ENCODE data around the gene P2RX6. TPM values are rescaled to one million over a fixed set of nuclear protein-coding genes. Genes with fewer than 3 reads are reported as not detected.
A peak's percentile ranks its signal among the peaks of the same experiment; 100 is the strongest.

Gene P2RX6
- total and polyA plus RNA-seq, 9 of the 15 experiments (the other 6 are each of a cell fraction or from before 2014, with no cell fraction given), result 0.01 to 3.9 (median 1.5) TPM; not detected in 1

DNA sequence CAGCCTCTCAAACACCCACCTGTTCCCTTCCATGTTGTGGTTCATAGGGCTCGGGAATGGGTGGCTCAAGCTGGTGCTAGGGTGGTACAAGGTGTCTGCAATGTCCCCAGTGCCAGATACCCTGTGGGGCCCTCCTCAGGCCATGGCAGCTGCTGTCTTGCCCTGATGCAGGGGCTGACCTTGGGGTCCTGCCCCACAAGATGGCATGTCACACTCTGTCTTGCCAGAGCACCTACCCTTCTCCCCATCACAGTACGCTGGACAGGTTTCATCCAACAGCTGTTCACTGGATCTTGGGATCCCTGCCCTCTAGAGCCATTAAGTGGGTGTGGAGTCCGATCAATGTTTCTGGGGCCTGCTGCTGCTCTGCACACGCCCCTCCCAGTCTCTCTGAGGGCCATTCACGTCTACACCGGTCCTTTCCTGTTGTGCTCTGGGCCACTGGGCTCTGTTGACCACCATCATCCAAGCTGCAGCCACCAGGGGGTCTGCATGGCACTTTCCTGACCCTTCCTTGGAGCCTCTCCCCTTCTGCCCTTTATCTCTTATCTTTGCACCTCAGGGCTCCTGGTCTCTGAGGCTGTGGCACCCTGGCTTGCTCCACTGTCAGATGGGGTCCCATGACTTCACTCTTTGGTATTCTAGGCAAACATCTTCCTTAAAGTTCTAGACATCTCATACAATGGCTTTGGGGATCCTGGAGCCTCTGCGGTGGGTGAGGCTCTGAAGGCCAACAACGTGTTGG is 37.9 kb downstream of the P2RX6 start (continued):
- TF ChIP-seq, protein P1, sequence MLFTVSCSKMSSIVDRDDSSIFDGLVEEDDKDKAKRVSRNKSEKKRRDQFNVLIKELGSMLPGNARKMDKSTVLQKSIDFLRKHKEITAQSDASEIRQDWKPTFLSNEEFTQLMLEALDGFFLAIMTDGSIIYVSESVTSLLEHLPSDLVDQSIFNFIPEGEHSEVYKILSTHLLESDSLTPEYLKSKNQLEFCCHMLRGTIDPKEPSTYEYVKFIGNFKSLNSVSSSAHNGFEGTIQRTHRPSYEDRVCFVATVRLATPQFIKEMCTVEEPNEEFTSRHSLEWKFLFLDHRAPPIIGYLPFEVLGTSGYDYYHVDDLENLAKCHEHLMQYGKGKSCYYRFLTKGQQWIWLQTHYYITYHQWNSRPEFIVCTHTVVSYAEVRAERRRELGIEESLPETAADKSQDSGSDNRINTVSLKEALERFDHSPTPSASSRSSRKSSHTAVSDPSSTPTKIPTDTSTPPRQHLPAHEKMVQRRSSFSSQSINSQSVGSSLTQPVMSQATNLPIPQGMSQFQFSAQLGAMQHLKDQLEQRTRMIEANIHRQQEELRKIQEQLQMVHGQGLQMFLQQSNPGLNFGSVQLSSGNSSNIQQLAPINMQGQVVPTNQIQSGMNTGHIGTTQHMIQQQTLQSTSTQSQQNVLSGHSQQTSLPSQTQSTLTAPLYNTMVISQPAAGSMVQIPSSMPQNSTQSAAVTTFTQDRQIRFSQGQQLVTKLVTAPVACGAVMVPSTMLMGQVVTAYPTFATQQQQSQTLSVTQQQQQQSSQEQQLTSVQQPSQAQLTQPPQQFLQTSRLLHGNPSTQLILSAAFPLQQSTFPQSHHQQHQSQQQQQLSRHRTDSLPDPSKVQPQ (CRISPR knock-in tag; IDR thresholded peaks at IDR 0.05; ENCODE audit: borderline replicate concordance), result no peak
- TF ChIP-seq PHB2 (IDR thresholded peaks at IDR 0.05; ENCODE audit: low read depth) (no peak), MED1 (CRISPR knock-in tag; IDR thresholded peaks at IDR 0.05; ENCODE audit: borderline replicate concordance) (peak; percentile 86; the same call in 1 of the 2 replicates), FOXJ2 (tag; IDR thresholded peaks at IDR 0.05) (no peak), ZBTB26 (CRISPR knock-in tag; IDR thresholded peaks at IDR 0.05) (no peak), FOXP1 (CRISPR knock-in tag; IDR thresholded peaks at IDR 0.05) (no peak), NONO (IDR thresholded peaks at IDR 0.05; ENCODE audit: low read depth in 2 of 2, low read length in 1 of 2) (no peak), PHF8 (IDR thresholded peaks at IDR 0.05; ENCODE audit: borderline replicate concordance, low read length) (no peak), C11orf30 (IDR thresholded peaks at IDR 0.05; ENCODE audit: low read depth) (no peak), TRIM28 (IDR thresholded peaks at IDR 0.05) (no peak)
- TF ChIP-seq, protein P2, sequence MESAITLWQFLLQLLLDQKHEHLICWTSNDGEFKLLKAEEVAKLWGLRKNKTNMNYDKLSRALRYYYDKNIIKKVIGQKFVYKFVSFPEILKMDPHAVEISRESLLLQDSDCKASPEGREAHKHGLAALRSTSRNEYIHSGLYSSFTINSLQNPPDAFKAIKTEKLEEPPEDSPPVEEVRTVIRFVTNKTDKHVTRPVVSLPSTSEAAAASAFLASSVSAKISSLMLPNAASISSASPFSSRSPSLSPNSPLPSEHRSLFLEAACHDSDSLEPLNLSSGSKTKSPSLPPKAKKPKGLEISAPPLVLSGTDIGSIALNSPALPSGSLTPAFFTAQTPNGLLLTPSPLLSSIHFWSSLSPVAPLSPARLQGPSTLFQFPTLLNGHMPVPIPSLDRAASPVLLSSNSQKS (CRISPR knock-in tag; IDR thresholded peaks at IDR 0.05), result no peak
- TF ChIP-seq, protein P3, sequence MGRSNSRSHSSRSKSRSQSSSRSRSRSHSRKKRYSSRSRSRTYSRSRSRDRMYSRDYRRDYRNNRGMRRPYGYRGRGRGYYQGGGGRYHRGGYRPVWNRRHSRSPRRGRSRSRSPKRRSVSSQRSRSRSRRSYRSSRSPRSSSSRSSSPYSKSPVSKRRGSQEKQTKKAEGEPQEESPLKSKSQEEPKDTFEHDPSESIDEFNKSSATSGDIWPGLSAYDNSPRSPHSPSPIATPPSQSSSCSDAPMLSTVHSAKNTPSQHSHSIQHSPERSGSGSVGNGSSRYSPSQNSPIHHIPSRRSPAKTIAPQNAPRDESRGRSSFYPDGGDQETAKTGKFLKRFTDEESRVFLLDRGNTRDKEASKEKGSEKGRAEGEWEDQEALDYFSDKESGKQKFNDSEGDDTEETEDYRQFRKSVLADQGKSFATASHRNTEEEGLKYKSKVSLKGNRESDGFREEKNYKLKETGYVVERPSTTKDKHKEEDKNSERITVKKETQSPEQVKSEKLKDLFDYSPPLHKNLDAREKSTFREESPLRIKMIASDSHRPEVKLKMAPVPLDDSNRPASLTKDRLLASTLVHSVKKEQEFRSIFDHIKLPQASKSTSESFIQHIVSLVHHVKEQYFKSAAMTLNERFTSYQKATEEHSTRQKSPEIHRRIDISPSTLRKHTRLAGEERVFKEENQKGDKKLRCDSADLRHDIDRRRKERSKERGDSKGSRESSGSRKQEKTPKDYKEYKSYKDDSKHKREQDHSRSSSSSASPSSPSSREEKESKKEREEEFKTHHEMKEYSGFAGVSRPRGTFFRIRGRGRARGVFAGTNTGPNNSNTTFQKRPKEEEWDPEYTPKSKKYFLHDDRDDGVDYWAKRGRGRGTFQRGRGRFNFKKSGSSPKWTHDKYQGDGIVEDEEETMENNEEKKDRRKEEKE (IDR thresholded peaks at IDR 0.05; ENCODE audit: borderline replicate concordance in 1 of 2, control insufficient read depth in 1 of 2, low read depth in 2 of 2, low read length in 1 of 2), result no peak

Data from K562 (cell line).